Pancreas (tissue), 10 donors: ENCODE data around the gene TREH. TPM values are rescaled to one million over a fixed set of nuclear protein-coding genes. Genes with fewer than 3 reads are reported as not detected.

Experiments used
- ATAC-seq, 4 donors: fragments of 200-7000 bp; cut with Tn5 transposase; one replicate each; pipeline versions ENCODE4 v1.8.0 to v1.9.1; 2020; ENCODE audit warnings: mild to moderate bottlenecking in 4 of 4, moderate library complexity in 4 of 4
- DNase-seq, 6 donors: peaks; one replicate each; pipeline ENCODE4 v3.0.0-alpha.2; 2020
- FAIRE-seq: peaks from 2 replicates; lab custom pipeline; 2012; peaks lifted over from hg19 to GRCh38; lab: Jason Lieb, UNC
- H3K27ac ChIP-seq, 4 donors: fragments of 200-600 bp; sonication (generic); 1 replicate in 3 of 4; 2 replicates in 1 of 4; pipeline versions ENCODE4 v1.5.0 to v1.8.0; 2020
- H3K27me3 ChIP-seq, 4 donors: fragments of 200-600 bp; one replicate each; pipeline ENCODE4 v1.8.0; 2021
- H3K36me3 ChIP-seq, 3 donors: fragments of 200-600 bp; sonication (generic) in 1 of 3; one replicate each; pipeline versions ENCODE4 v1.5.0 to v1.8.0; 2020 to 2021
- H3K4me1 ChIP-seq, 3 donors: fragments of 200-600 bp; one replicate each; pipeline ENCODE4 v1.8.0; 2021
- H3K4me3 ChIP-seq, 4 donors: fragments of 200-600 bp; sonication (generic) in 2 of 4; one replicate each; pipeline versions ENCODE4 v1.5.0 to v1.8.0; 2020 to 2021
- H3K9me3 ChIP-seq, 4 donors: fragments of 200-600 bp; one replicate each; pipeline ENCODE4 v1.8.0; 2021
- WGBS, 2 donors: extraction: QIAGEN DNeasy Blood & Tissue Kit; methylation state at CpG; one replicate each; pipeline ENCODE4 v1.1.7; 2013; 5-methylcytosine and 5-hydroxymethylcytosine counted together
- intact Hi-C, 3 donors: fragments of 100-400 bp; cut with DNase I; formaldehyde crosslinking; loops; one replicate each; pipeline versions ENCODE4 v1.11.1 to v1.14.2; 2022
- polyA plus RNA-seq, 2 donors: library from polyadenylated mRNA; stranded (reverse); fragments of 200-250 nt; gene quantifications; one replicate each; pipeline ENCODE4 v1.2.3, GENCODE V29; 2013
- total RNA-seq, 6 donors: library from RNA; stranded (reverse); fragmentation: NEBNext Ultra II Directional in 4 of 6; extraction: Animal tissue kit (Norgen Biotek cat#: 25700) in 4 of 6; gene quantifications; one replicate each; pipeline versions ENCODE4 v1.2.1 to v1.2.4, GENCODE V29; 2021 to 2023
- TF ChIP-seq, protein P1 (sequence below), 4 donors: fragments of 200-600 bp; sonication (generic) in 3 of 4; IDR thresholded peaks; one replicate each; pipeline versions ENCODE4 v1.5.0 to v1.8.0; 2021; ENCODE audit warnings: antibody characterized with exemption in 4 of 4
- donor health status: healthy with polysubstance abuse.
- donor health status: DM: no; HTN: no; CAD: no; lungs with moderate emphysema.
- donor health status: DM: no; HTN: no; CAD: no.
- donor health status: control.
- donor health status: control.
- donor health status: Bipolar disorder and iron deficiency.
- donor health status: DM: yes; HTN: yes; CAD: no.
- donor health status: DM: no; HTN: no; CAD: no.
- donor health status: DM: no; HTN: no; CAD: no.
- donor health status: DM: yes; HTN: yes; CAD: no.

TREH gene
- total and polyA plus RNA-seq, 8 donors = 0.14 to 4.7 (median 1.0) TPM

DNA sequence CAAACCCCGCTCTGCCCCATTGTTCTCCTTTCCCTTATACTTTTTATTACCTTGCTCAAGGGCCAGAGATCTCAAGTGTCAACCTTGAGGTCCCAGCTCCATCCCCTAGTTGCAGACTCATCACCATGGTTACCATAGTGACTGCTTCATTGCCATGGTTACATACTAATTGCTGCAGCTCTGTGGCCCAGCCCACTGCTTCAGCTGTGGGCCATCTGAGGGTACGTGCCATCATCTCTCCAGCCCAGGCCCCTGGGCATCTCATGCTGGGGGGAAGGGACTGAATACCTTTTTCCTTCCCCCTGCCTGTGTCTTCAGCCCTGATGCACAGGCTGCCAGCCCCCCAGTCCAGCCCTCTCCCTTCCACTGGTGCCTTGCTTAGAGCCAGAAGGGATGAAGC lies 22.2 kb downstream of the TREH start:
- H3K36me3 ChIP-seq = peaks cover 0 to 23% (median 0%) of the 10 kb centered on the region in 3 donors
- no peak for DNase-seq
- WGBS, 2 donors = 91 to 92% methylated on average over 2 of the region's 2 CpGs
- no peak overlapping the region for H3K27ac ChIP-seq
- H3K27me3 ChIP-seq = no peaks in the 10 kb centered on the region
- H3K4me3 ChIP-seq = no peak overlapping the region
- TF ChIP-seq, protein P1, sequence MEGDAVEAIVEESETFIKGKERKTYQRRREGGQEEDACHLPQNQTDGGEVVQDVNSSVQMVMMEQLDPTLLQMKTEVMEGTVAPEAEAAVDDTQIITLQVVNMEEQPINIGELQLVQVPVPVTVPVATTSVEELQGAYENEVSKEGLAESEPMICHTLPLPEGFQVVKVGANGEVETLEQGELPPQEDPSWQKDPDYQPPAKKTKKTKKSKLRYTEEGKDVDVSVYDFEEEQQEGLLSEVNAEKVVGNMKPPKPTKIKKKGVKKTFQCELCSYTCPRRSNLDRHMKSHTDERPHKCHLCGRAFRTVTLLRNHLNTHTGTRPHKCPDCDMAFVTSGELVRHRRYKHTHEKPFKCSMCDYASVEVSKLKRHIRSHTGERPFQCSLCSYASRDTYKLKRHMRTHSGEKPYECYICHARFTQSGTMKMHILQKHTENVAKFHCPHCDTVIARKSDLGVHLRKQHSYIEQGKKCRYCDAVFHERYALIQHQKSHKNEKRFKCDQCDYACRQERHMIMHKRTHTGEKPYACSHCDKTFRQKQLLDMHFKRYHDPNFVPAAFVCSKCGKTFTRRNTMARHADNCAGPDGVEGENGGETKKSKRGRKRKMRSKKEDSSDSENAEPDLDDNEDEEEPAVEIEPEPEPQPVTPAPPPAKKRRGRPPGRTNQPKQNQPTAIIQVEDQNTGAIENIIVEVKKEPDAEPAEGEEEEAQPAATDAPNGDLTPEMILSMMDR (IDR thresholded peaks at IDR 0.05) = no peak
- H3K9me3 ChIP-seq = no peaks in the 10 kb centered on the region
- ATAC-seq = no peak
- H3K4me1 ChIP-seq = peaks cover 0 to 3% (median 3%) of the 10 kb centered on the region in 3 donors
- FAIRE-seq = no peak
- intact Hi-C loops = loop anchor here in 1 of 3 donors (5.0 kb wide), 1 partner anchor 45 kb away; no protein-coding TSS in a partner anchor

DNA sequence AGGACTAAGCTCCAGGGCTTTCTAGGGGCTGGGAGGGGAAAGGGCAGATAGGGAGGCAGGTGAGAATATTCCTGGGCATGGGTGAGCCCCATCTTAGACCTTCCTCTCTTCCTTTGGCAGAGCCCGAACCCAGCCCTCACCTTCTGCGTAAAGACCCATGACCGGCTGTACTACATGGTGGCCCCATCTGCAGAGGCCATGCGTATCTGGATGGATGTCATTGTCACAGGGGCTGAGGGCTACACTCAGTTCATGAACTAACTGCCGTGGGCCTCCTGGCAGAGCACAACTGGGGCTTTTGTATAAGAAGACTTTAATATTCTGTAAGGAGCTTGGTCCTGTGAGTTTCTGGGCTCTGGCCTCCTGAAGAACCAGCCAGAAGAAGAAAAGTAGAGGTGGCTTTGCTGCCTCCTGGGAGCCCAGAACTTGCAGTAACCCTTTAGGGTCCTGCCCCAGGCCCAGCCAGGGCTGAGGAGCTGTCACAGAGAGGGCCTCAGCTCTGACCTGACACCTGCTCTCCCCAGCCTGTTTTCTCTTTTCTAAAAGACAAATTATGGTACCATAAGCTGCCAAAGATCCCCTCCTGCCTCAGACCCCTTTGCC lies 22.8 kb downstream of the TREH start:
- intact Hi-C loops = loop anchor here in 1 of 3 donors (5.0 kb wide), 1 partner anchor 44 kb away; no protein-coding TSS in a partner anchor
- WGBS, 2 donors = 94 to 95% methylated on average over 4 to 5 of the region's 5 CpGs
- no peak overlapping the region for H3K4me3 ChIP-seq
- H3K4me1 ChIP-seq = peaks cover 0 to 3% (median 3%) of the 10 kb centered on the region in 3 donors
- H3K27me3 ChIP-seq = no peaks in the 10 kb centered on the region
- H3K36me3 ChIP-seq = peaks cover 0 to 26% (median 0%) of the 10 kb centered on the region in 3 donors
- no peaks in the 10 kb centered on the region for H3K9me3 ChIP-seq
- no peak for FAIRE-seq
- TF ChIP-seq, protein P1 (IDR thresholded peaks at IDR 0.05) = no peak
- no peak for ATAC-seq
- no peak overlapping the region for H3K27ac ChIP-seq
- no peak for DNase-seq

DNA sequence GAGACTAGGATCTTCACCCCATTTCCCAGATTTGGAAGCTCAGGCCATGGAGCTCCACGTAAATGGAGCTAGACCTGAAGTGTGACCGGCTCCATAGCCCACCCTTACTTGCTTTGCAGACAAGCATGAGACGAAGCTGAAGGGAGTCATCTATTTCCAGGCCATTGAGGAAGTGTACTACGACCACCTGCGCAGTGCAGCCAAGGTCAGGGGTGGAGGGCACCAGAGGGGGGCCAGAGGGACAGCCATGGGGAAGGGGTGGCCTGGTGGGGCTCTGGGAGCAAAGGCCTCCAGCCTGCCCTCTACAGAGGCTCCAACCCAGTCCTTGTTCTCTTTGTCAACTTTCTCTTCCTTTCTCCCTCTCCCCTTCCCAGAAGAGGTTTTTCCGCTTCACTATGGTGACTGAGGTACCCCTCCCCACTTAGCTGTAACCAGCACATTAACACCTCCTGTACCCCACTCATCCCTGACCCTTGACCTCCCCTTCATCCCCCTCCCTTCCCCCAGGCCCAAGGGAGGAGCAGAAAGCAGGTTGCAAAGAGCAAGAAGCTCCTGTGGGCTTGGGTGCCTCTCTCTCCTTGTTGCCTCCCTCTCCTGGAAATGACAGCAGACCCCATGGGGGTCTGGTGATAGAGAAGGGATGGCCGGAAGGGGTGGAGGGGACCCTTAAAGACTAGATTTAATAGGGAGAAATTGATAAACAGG lies 23.8 kb downstream of the TREH start:
- Histone ChIP-seq H3K4me1 (peaks cover 0 to 3% (median 3%) of the 10 kb centered on the region in 3 donors), H3K36me3 (peaks cover 0 to 36% (median 0%) of the 10 kb centered on the region in 3 donors), H3K27ac (no peak overlapping the region), H3K27me3 (no peaks in the 10 kb centered on the region), H3K4me3 (no peak overlapping the region), H3K9me3 (no peaks in the 10 kb centered on the region)
- DNase-seq (no peak), ATAC-seq (no peak), FAIRE-seq (no peak)
- intact Hi-C loops = loop anchor here in 1 of 3 donors (5.0 kb wide), 1 partner anchor 43 kb away; no protein-coding TSS in a partner anchor
- TF ChIP-seq, protein P1 (IDR thresholded peaks at IDR 0.05) = no peak
- WGBS, 2 donors = 88 to 89% methylated on average over 7 of the region's 7 CpGs

DNA sequence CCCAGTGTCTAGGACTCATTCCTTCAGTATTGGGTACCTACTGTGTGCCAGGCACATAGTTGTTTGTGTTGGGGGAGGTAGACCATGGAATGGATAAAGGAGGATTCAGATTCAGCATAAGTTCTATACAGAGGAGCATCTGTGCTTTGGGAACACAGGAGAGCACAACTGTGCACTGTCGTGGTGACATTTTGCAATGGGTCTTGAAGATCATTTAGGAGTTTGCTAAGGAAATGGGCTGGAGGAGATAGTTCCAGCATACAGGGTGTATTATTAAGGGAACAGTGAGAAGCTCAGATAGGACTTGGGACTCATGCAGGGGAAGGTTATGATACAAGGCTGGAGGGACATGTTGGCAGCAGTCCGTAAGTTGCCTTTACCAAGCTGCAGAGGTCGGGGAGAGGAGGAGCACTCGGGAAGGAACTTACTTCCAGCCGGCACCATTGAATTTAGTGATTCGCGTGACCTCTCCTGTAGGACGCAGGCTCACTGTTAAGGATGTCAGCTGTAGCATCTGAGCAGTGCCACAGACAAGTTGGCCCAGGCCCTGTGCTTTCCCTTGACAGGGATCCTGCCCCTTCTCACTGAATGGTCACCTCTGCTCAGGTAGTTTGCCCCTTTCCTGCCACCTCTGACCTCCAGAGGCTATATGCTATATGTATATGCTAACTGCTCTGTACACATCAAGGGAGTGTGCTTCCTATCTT lies 25.6 kb downstream of the TREH start:
- no peak for FAIRE-seq
- peaks cover 0 to 42% (median 0%) of the 10 kb centered on the region in 3 donors for H3K36me3 ChIP-seq
- H3K27ac ChIP-seq = no peak overlapping the region
- DNase-seq = no peak
- TF ChIP-seq, protein P1 (IDR thresholded peaks at IDR 0.05) = no peak
- WGBS, 2 donors = 88 to 92% methylated on average over 7 to 8 of the region's 8 CpGs
- no peak for ATAC-seq
- no peak overlapping the region for H3K4me3 ChIP-seq
- no peaks in the 10 kb centered on the region for H3K4me1 ChIP-seq
- intact Hi-C loops = no loop called here
- no peaks in the 10 kb centered on the region for H3K9me3 ChIP-seq
- no peaks in the 10 kb centered on the region for H3K27me3 ChIP-seq
